Left lung (tissue), 10 donors: ENCODE measurements around the gene OR2F1. TPM values are rescaled to one million over a fixed set of nuclear protein-coding genes. Genes with fewer than 3 reads are reported as not detected.

Experiments
- ATAC-seq: fragments of 200-7000 bp; cut with Tn5 transposase; one replicate; pipeline ENCODE4 v1.9.1; 2020; ENCODE audit warnings: moderate library complexity
- DNase-seq, 4 donors: peaks; one replicate each; pipeline ENCODE4 v3.0.0-alpha.2; 2013 to 2020
- H3K27ac ChIP-seq, 2 donors: fragments of 200-600 bp; sonication (generic) in 1 of 2; one replicate each; pipeline versions ENCODE4 v1.5.0 to v1.8.0; 2020 to 2021
- H3K27me3 ChIP-seq, 2 donors: fragments of 200-600 bp; sonication (generic) in 1 of 2; one replicate each; pipeline versions ENCODE4 v1.5.0 to v1.8.0; 2020 to 2021
- H3K36me3 ChIP-seq, 2 donors: fragments of 200-600 bp; sonication (generic) in 1 of 2; one replicate each; pipeline versions ENCODE4 v1.5.0 to v1.8.0; 2020 to 2021
- H3K4me1 ChIP-seq, 2 donors: fragments of 200-600 bp; one replicate each; pipeline ENCODE4 v1.8.0; 2021
- H3K4me3 ChIP-seq, 2 donors: fragments of 200-600 bp; sonication (generic) in 1 of 2; one replicate each; pipeline versions ENCODE4 v1.5.0 to v1.8.0; 2020 to 2021; ENCODE audit warnings: mild to moderate bottlenecking in 1 of 2
- H3K9me3 ChIP-seq, 2 donors: fragments of 200-600 bp; sonication (generic) in 1 of 2; one replicate each; pipeline versions ENCODE4 v1.5.0 to v1.8.0; 2020 to 2021
- intact Hi-C, 2 donors: fragments of 100-400 bp; cut with DNase I; formaldehyde crosslinking; loops; one replicate each; pipeline versions ENCODE4 v1.11.2 to v1.14.2; 2022
- polyA plus RNA-seq, 6 donors: library from polyadenylated mRNA; unstranded; fragments of 120-200 nt; gene quantifications; one replicate each; pipeline ENCODE4 v1.2.1, GENCODE V29; 2013; ENCODE audit not compliant: insufficient read length in 6 of 6
- total RNA-seq, 2 donors: library from RNA; stranded (reverse); fragmentation: NEBNext Ultra II Directional; extraction: Animal tissue kit (Norgen Biotek cat#: 25700); gene quantifications; one replicate each; pipeline ENCODE4 v1.2.1, GENCODE V29; 2021
- TF ChIP-seq, protein P1 (sequence below), 2 donors: fragments of 200-600 bp; sonication (generic) in 1 of 2; IDR thresholded peaks; one replicate each; pipeline versions ENCODE4 v1.5.0 to v1.8.0; 2021; ENCODE audit warnings: antibody characterized with exemption in 2 of 2
- donor health status: DM: no; HTN: yes; CAD: no.
- donor health status: DM: no; HTN: no; CAD: no.

Gene OR2F1
- total and polyA plus RNA-seq, 8 donors = 0.06 to 0.65 (median 0.30) TPM; not detected in 4

DNA sequence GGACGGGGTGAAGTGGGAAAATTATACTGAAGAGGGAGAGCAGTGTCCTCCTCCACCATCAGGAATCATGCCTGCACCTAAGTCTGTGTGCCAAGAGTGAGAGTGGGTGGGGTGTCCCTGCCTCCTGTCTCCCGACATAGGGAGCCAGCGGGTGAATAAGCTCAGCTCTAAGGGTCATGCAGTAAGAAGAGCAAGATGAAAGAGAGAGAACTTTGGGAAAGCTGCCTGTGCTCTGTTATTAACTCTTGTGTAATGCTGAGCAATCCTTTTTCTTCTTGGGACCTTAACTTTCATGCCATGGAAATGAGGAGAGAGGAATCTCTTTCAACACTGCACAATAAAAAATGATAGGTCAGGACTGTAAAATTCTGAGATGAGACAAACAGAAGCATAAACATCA, 44.8 kb upstream of the OR2F1 start:
- Histone ChIP-seq H3K9me3 (no peaks in the 10 kb centered on the region), H3K4me1 (no peaks in the 10 kb centered on the region), H3K27me3 (no peaks in the 10 kb centered on the region), H3K4me3 (no peak overlapping the region), H3K36me3 (no peaks in the 10 kb centered on the region), H3K27ac (no peak overlapping the region)
- peak; percentile 31 for ATAC-seq
- intact Hi-C loops = no loop called here
- TF ChIP-seq, protein P1, sequence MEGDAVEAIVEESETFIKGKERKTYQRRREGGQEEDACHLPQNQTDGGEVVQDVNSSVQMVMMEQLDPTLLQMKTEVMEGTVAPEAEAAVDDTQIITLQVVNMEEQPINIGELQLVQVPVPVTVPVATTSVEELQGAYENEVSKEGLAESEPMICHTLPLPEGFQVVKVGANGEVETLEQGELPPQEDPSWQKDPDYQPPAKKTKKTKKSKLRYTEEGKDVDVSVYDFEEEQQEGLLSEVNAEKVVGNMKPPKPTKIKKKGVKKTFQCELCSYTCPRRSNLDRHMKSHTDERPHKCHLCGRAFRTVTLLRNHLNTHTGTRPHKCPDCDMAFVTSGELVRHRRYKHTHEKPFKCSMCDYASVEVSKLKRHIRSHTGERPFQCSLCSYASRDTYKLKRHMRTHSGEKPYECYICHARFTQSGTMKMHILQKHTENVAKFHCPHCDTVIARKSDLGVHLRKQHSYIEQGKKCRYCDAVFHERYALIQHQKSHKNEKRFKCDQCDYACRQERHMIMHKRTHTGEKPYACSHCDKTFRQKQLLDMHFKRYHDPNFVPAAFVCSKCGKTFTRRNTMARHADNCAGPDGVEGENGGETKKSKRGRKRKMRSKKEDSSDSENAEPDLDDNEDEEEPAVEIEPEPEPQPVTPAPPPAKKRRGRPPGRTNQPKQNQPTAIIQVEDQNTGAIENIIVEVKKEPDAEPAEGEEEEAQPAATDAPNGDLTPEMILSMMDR (IDR thresholded peaks at IDR 0.05) = no peak
- DNase-seq = no peak

- DNase-seq (no peak), ATAC-seq (no peak)
- Histone ChIP-seq H3K27me3 (no peaks in the 10 kb centered on the region), H3K27ac (no peak overlapping the region), H3K9me3 (no peaks in the 10 kb centered on the region), H3K36me3 (no peaks in the 10 kb centered on the region), H3K4me1 (no peaks in the 10 kb centered on the region), H3K4me3 (no peak overlapping the region)
- intact Hi-C loops = no loop called here
- TF ChIP-seq, protein P1 (IDR thresholded peaks at IDR 0.05) = no peak
Measured at GRCh38 chr7:143910473-143911248, 44.0 kb upstream of the OR2F1 start.

DNA sequence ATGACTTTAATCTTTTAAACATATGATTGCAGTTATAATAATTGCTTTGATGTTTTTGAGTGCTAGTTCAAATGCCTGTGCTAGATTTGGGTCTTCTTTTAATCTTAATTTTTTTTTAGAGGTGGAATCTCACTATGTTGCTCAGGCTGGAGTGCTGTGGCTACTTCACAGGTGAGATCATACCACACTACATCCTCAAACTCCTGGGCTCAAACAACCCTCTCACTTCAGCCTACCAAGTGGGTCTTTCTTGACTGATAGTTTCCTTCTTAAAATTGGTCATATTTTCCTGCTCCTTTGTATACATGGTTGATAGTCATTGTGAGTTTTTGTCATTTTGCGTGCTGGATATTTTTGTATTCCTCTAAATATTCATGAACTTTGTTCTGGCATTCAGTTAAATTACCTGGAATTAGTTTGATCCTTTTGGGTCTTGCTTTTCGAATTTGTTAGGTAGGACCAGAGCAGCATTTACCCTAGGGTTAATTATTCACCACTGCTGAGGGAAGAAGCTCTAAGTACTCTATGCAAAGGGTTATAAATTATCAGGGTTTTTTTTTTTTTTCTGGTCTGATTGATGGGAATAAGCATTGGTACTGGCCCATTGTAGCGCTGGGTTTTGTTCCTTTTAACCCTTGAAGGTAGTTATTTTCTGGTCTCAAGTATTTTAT, 40.6 kb upstream of the OR2F1 start:
- DNase-seq = no peak
- TF ChIP-seq, protein P1 (IDR thresholded peaks at IDR 0.05) = no peak
- H3K27ac ChIP-seq = no peak overlapping the region
- no peaks in the 10 kb centered on the region for H3K4me1 ChIP-seq
- no peaks in the 10 kb centered on the region for H3K36me3 ChIP-seq
- H3K27me3 ChIP-seq = no peaks in the 10 kb centered on the region
- no peak overlapping the region for H3K4me3 ChIP-seq
- no peaks in the 10 kb centered on the region for H3K9me3 ChIP-seq
- intact Hi-C loops = no loop called here
- no peak for ATAC-seq

DNA sequence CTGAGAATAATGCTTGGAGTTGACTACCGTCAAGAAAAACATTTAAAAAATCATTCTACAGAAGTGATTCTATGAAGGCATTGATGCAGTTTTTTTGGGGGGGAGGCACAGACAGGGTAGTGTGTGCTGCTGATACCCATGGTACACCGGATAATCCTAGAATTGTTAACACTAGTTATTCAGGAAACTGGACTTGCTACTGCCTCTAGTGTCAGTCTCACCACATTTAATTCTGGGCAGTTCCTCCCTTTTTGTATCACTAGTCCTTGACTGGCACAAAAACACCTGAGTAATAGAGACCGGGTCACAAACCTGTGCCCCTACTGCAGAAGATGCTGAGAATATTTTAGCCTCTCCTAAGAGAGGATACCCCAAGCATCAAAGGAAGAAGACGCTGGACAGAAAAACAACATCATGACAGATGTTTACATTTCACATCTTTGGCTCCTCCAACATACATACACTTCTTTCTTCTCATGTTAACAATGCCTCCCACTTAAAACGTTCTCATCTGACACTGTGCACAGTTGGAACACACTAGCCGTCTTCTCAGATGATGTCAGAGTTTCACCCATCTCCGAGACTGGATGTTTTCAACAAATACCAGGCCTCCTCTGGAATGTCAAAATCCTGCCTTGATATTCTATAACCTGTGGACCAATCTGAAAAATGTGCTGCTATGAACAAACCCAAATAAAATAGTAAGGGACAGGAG, 39.5 kb upstream of the OR2F1 start:
- H3K27ac ChIP-seq = no peak overlapping the region
- DNase-seq (no peak), ATAC-seq (no peak)
- H3K4me3 ChIP-seq = no peak overlapping the region
- H3K9me3 ChIP-seq = no peaks in the 10 kb centered on the region
- intact Hi-C loops = no loop called here
- TF ChIP-seq, protein P1 (IDR thresholded peaks at IDR 0.05) = no peak
- H3K27me3 ChIP-seq = no peaks in the 10 kb centered on the region
- no peaks in the 10 kb centered on the region for H3K4me1 ChIP-seq
- no peaks in the 10 kb centered on the region for H3K36me3 ChIP-seq

- DNase-seq (no peak), ATAC-seq (no peak)
- H3K4me3 ChIP-seq = no peak overlapping the region
- no peaks in the 10 kb centered on the region for H3K9me3 ChIP-seq
- H3K27ac ChIP-seq = no peak overlapping the region
- no peaks in the 10 kb centered on the region for H3K4me1 ChIP-seq
- no peaks in the 10 kb centered on the region for H3K27me3 ChIP-seq
- TF ChIP-seq, protein P1 (IDR thresholded peaks at IDR 0.05) = no peak
- no peaks in the 10 kb centered on the region for H3K36me3 ChIP-seq
- intact Hi-C loops = no loop called here
Measured at GRCh38 chr7:143924851-143925250, 29.8 kb upstream of the OR2F1 start.
